GM18951 (cell line): ENCODE results near the gene STK35.

Experiments
- POLR2A ChIP-seq: IDR thresholded peaks from 4 replicates; pipeline ENCODE4 v1.6.1; 2011; ENCODE audit warnings: mild to moderate bottlenecking; ENCODE audit not compliant: insufficient read length, insufficient read depth; ENCODE audit errors: extremely low read depth
- in situ Hi-C: fragments of 300-500 bp; cut with MboI; formaldehyde crosslinking; loops from one replicate; pipeline ENCODE4 v1.12.0; 2022; ENCODE audit warnings: low sequenced_read_pairs, mixed read lengths, inconsistent platforms; ENCODE audit not compliant: unreplicated experiment

Gene STK35

DNA sequence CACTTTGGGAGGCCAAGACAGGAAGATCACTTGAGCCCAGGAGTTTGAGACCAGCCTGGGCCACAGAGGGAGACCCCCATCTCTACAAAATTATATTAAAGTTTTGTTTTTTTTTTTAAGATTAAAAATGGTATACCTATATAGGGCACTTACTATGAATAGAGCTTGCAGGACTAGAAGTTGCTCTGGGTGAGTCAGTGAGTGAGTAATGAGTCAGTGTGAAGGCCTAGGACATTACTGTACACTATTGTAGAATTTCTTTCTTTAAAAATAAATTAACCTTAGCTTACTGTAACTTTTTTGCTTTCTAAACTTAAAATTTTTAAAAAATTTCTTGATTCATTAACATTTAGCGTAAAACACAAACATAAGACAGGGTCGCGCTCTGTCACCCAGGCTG, 29.7 kb downstream of the STK35 start:
- in situ Hi-C loops, result no loop called here
- no peak for TF ChIP-seq POLR2A

DNA sequence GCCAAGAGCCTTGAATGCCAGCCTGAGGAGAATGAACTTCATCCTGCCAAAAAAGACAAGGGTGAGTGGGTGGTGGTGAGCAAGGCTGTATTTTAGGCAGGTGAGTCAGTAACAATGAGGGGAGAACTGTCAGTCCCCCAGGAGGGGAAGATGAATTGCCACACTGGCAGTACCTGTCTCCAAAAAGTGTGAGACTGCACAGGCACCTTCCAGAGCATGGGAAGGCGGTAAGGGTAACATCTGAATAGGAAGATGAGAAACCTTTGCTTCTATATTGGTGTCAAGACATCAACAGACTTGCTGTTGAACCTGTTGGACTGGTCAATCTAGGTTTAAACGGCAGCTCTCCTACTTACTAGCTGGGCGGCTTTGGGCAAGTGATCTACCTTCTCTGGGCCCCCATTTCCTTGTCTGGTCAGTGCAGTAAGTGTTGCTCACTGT, 30.9 kb downstream of the STK35 start:
- in situ Hi-C loops, result no loop called here
- TF ChIP-seq POLR2A, result no peak

DNA sequence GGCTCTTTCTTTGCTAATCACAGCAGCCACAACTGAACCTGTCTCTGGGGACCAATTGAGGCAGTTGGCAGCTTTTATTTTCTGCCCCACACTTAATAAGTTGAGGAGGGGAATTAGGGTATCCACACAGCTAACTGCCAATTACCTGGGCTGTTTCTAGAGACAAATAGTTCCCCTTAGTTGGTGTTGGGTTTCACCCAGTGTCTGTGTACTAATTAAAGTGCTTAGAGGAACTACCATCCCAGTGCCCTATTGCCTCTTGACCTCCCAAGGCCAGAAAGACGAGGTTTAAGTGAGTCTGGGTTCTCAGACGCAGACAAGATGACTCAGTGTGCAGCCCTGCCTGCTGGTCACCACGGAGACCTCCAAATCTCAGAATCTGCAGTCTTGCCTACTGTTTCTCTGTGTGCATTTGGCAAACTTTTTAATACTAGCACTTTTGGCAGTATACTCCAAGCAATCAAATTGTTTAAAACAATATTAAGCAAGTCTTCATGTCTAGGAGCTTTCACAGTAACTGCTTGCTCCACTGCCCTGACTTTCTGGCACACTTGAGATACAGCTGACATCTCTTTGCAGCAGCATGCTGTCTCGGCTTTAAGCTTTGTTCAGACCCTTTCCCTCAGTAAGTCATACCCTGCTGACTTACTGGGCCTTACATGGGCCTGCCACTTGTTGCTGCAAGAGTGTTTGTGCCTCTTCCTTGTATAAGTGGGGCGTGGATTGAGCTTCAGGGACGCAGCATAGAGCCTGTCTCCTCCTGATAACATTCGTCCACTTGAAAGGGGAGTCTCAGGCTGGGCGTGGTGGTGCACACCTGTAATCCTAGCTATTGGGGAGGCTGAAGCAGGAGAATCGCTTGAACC, 31.9 kb downstream of the STK35 start:
- TF ChIP-seq POLR2A, result no peak
- in situ Hi-C loops, result no loop called here

DNA sequence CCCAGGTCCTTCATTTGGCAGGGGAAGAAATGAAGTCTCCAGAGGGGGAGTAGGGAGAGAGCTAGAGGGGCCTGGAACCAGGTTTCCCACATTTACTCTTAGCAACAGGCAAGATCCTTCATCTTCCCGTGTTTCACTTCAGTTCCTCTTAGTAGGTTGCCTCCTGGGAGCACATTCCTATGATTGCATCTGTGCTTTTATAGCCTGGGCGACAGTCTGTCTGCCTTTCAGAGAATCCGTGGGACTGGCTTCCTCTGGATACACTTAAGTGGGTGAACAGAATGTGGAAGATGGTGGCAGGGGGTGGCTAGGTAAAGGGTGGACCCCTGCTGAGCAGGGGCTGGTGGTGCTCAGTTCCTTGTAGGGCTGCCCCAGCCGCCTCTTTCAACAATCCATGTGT, 33.4 kb downstream of the STK35 start:
- no peak for TF ChIP-seq POLR2A
- in situ Hi-C loops, result no loop called here

DNA sequence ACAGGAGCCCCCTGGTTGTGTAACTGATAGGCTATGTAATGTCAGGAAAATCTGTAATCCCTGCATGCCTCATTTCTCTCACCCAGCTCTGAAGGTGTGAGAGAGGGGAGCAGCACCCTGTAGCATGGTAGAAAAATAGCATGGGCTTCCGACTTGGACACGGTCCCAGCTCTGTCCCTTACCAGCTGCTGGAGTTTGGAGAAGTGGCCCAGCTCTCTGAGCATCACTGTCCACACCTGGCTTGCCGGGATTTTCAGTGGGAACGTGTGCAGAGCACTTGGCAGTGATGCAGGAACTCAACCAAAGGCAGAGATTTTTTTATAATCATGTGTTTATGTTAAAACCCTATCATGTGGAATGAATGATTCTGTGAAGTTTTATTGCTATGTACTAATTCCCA, 34.6 kb downstream of the STK35 start:
- TF ChIP-seq POLR2A, result no peak
- in situ Hi-C loops, result no loop called here

DNA sequence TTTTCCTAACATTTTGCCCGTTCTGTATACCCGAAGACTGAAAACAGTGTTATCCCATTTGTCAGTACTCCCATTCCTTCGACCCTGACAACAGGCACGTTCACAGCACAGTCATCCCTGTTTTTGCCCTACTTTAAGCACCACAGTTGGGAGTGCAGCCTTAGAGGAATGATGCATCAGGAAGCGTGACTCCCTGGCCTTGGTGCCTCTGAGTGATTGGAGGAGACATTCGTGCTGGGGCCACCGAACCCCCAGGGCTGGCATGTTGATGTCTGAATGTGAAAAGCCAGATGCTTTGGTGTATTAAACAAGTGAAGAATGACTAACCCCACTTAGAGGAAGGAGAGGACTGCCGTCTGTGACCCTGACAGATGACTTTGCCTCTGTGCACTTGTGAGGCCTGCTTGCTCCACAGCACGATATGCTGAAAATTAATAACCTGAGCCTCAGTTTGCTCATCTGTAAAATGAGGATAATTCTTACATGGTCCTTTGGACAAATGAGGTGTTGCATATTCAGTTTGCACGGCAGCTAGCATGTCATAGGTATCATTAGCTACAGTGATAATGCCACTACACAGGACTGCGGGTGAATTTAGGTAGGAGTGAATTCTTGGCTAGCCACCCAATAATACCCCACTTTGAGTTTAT, 36.0 kb downstream of the STK35 start:
- in situ Hi-C loops, result no loop called here
- TF ChIP-seq POLR2A, result no peak

DNA sequence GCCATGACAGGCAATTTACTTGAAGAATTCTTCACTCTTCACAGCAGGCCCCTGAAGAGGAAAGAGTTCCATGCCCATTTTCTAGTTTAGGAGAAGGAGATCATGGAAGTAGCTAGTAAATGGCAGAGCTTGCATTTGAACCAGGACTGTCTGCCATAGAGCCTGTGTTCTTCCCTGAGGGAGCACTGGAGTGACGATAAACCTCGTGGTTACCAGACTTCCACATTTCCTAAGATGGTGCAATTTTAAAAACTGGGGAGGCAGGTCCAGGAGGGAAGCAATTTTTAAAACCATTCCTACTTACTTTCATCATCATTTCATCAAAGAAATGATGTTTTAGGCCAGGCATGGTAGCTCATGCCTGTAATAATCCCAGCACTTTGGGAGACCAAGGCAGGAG, 36.8 kb downstream of the STK35 start:
- in situ Hi-C loops, result no loop called here
- TF ChIP-seq POLR2A, result no peak

DNA sequence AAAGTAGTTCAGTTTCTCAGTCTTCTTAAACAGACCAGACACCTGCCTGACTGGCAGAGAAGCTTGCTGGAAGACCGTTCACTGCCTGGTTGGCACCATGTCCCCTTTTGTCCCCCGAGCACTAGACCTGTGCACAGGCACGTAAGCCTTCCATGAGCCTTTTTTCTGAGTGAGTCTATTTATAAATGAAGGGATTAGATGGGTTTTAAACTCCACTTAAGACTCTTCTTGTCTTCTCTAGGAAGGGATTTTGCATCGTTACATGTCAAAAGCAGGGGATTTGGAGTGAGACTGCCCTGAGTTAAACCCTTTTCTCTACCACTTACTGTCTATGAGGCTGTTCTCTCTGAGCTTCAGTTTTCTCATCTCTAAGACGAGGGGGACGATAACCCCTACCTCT, 37.6 kb downstream of the STK35 start:
- no peak for TF ChIP-seq POLR2A
- in situ Hi-C loops, result no loop called here

DNA sequence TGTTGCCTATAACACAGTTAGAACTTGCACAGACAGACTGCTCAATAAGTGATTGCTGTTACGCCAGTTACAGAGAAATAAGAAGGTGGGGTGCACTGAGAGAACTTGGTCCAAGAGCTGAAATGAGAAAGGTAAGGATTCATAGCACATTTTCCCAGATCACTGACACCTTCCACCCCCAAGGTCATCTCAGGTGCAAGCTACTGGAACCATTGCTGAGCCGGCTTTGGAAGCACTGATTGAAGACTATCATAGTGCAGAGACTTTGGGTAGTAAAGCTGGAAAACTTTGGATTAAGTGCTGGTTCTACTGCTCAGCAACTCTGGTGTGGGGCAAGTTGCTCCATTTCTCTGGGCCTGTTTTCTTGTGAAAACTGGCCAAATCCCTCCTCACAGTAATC, 38.1 kb downstream of the STK35 start:
- in situ Hi-C loops, result no loop called here
- TF ChIP-seq POLR2A, result no peak

DNA sequence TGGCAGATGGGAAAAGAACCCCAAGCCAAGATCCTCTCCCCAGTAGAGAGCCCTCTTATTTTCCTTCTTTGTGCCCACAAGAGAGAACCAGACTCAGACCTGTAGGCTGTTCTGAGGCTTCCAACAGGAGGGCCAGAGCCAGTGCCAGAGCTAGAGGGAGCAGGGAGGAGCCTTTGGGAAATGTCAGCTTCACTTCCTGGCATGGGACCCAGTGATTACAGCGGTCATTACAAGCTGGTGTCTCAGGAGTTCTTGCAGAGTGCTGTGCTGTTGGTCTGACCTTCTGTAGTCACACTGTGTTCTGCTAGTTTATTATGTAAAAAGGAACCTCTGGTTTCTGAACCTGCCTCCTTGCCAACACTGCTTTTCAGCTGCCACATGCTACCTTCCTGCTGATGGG, 38.9 kb downstream of the STK35 start:
- TF ChIP-seq POLR2A, result no peak
- in situ Hi-C loops, result no loop called here

DNA sequence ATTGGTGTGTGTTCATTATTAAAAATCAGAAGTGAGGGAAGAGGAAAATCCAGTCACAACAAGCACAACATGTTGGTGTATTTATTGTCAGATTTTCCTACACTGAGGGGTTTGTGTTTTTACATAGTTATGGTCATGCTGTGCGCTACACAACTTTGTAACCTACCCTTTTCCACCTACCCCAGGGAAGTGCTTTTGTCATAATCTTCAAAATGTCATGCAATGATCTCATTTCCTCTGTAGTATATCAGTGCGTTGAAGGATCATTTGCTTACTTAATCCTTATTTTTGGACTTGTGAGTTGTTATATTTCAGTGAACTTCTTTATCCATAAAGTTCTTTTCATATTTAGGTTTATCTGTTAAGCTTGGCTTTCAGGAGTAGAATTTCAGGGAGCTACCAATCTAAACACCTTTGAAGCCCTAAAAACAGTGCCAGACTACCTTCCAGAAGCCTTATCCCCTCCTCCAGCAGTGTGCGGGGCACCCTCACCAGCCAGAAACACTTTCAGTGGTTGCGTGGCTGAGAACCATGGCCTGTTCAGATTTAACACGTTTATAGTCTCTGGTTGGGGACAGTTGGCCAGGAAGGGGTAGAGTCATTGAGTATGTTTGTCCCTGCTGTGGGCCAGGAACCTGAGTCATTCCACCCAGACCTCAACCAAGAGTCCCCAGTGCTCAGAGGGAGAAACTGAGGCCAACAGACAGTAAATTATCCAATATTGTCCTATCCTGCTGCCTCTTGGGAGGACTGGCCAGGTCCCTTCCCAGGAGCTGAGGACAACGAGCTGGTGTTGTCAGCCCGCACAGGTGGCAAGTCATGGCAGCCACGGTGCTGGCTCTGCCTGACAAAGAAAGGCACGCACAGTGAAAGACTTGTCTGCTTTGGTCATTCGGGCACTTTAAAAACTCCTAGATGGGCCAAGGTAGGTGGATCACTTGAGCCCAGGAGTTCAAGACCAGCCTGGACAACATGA, 40.3 kb downstream of the STK35 start:
- in situ Hi-C loops, result no loop called here
- TF ChIP-seq POLR2A, result no peak

DNA sequence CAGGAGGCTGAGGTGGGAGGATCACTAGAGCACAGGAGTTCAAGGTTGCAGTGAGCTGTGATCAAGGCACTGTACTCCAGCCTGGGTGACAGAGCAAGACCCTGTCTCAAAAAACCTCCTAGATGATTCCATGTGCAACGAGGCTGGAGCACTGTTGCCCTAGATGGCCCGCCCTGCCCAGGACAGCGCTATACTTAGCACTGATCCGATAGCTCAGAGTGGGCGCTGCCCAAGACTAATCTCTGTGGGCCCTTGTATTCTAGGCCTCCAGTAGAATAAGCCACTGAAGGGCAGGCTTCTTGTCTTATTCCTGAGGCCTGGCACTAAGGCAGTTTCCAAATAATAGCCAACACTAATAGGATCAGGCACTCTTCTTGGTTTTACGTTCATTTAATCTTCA, 41.0 kb downstream of the STK35 start:
- in situ Hi-C loops, result no loop called here
- TF ChIP-seq POLR2A, result no peak

DNA sequence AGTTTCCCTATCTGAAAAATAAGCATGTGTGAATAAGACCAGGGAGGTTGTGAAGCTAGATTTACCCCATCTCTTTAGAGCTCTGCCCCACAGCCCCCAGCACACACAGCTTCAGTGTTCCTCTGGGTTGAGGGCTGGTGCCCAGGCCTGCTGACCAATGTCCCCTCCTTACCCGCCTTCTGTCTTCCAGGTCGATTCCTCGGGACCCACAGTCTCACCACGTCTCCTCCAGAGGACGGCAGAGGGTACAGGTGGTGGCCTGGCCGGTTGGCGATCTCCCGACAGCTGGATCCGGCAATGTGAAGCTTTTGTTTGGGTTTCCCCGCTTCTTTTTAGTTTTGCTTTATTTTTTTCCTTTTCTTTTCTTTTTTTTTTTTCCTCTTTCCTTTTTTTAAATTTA, 42.0 kb downstream of the STK35 start:
- TF ChIP-seq POLR2A, result no peak
- in situ Hi-C loops, result no loop called here
